Liver (tissue), 9 donors: Measurements from ENCODE around the gene ZSCAN2. TPM values are rescaled to one million over a fixed set of nuclear protein-coding genes. Genes with fewer than 3 reads are reported as not detected.

ENCODE experiments used
- DNase-seq: peaks from one replicate; pipeline ENCODE4 v3.0.0-alpha.2; 2017; ENCODE audit warnings: low spot score
- H3K27ac ChIP-seq, 2 donors: one replicate each; pipeline ENCODE4 v1.7.0; 2013; ENCODE audit warnings: inconsistent platforms in 2 of 2, low read length in 2 of 2, control low read depth in 1 of 2, low read depth in 1 of 2, mild to moderate bottlenecking in 1 of 2
- H3K27me3 ChIP-seq, 4 donors: one replicate each; pipeline versions ENCODE4 v1.6.1 to v1.7.0; 2013; ENCODE audit warnings: low read length in 3 of 4, inconsistent platforms in 1 of 4, mild to moderate bottlenecking in 1 of 4, moderate library complexity in 1 of 4; ENCODE audit not compliant: control insufficient read depth in 4 of 4, insufficient read depth in 4 of 4
- H3K36me3 ChIP-seq, 4 donors: one replicate each; pipeline versions ENCODE4 v1.6.1 to v1.7.0; 2013; ENCODE audit warnings: low read length in 3 of 4, mild to moderate bottlenecking in 3 of 4, low read depth in 1 of 4, moderate library complexity in 1 of 4; ENCODE audit not compliant: control insufficient read depth in 4 of 4, insufficient read depth in 3 of 4
- H3K4me1 ChIP-seq, 4 donors: one replicate each; pipeline versions ENCODE4 v1.6.1 to v1.7.0; 2013; ENCODE audit warnings: low read length in 3 of 4, mild to moderate bottlenecking in 3 of 4, moderate library complexity in 1 of 4; ENCODE audit not compliant: control insufficient read depth in 4 of 4, insufficient read depth in 4 of 4
- H3K4me3 ChIP-seq, 3 donors: one replicate each; pipeline versions ENCODE4 v1.6.1 to v1.7.0; 2013; ENCODE audit warnings: low read length in 3 of 3, control low read depth in 1 of 3, low read depth in 1 of 3, mild to moderate bottlenecking in 1 of 3
- H3K9ac ChIP-seq, 2 donors: one replicate each; pipeline ENCODE4 v1.7.0; 2013; ENCODE audit warnings: low read length in 2 of 2, mild to moderate bottlenecking in 2 of 2, moderate library complexity in 2 of 2, control low read depth in 1 of 2, low read depth in 1 of 2
- H3K9me3 ChIP-seq, 4 donors: one replicate each; pipeline versions ENCODE4 v1.6.1 to v1.7.0; 2013; ENCODE audit warnings: low read length in 3 of 4; ENCODE audit not compliant: control insufficient read depth in 4 of 4
- ATF3 ChIP-seq: IDR thresholded peaks from 2 replicates; pipeline ENCODE4 v1.6.1; 2016; ENCODE audit warnings: antibody characterized with exemption
- FOXA1 ChIP-seq: IDR thresholded peaks from 2 replicates; pipeline ENCODE4 v1.6.1; 2016; ENCODE audit warnings: antibody characterized with exemption
- FOXA2 ChIP-seq: IDR thresholded peaks from 2 replicates; pipeline ENCODE4 v1.6.1; 2016; ENCODE audit warnings: antibody characterized with exemption
- HNF4A ChIP-seq, 2 donors: conservative IDR thresholded peaks; 2 replicates each; pipeline ENCODE4 v1.6.1; 2016; ENCODE audit warnings: antibody characterized with exemption in 2 of 2, mild to moderate bottlenecking in 2 of 2
- REST ChIP-seq: IDR thresholded peaks from 2 replicates; pipeline ENCODE4 v1.6.1; 2016; ENCODE audit warnings: antibody characterized with exemption, mild to moderate bottlenecking
- RXRA ChIP-seq, 2 donors: IDR thresholded peaks; 2 replicates each; pipeline ENCODE4 v1.6.1; 2017 to 2018; ENCODE audit warnings: antibody characterized with exemption in 2 of 2, mild to moderate bottlenecking in 1 of 2
- SP1 ChIP-seq: IDR thresholded peaks from 2 replicates; pipeline ENCODE4 v1.6.1; 2018; ENCODE audit warnings: antibody characterized with exemption, mild to moderate bottlenecking
- TAF1 ChIP-seq: conservative IDR thresholded peaks from 2 replicates; pipeline ENCODE4 v1.6.1; 2016; ENCODE audit warnings: antibody characterized with exemption, mild to moderate bottlenecking
- YY1 ChIP-seq: IDR thresholded peaks from 2 replicates; pipeline ENCODE4 v1.6.1; 2016; ENCODE audit warnings: antibody characterized with exemption, mild to moderate bottlenecking
- WGBS: extraction: QIAGEN DNeasy Blood & Tissue Kit; methylation state at CpG from one replicate; pipeline ENCODE4 v1.1.7; 2013; 5-methylcytosine and 5-hydroxymethylcytosine counted together
- polyA plus RNA-seq, 2 donors: library from polyadenylated mRNA; stranded (reverse) in 1 of 2; unstranded in 1 of 2; fragments of 200-250 nt in 1 of 2; fragments of >200 nt in 1 of 2; fragmentation: Nextera tagmentation in 1 of 2; extraction: Ambion mirVana in 1 of 2; gene quantifications; one replicate each; pipeline versions ENCODE4 v1.2.1 to v1.2.3, GENCODE V29; 2013 to 2015
- total RNA-seq, 2 donors: library from RNA; depleted of rRNA; stranded (reverse); fragments of >200 nt; gene quantifications; one replicate each; pipeline ENCODE4 v1.2.3, GENCODE V29; 2014
- TF ChIP-seq, protein P1 (sequence below): IDR thresholded peaks from 2 replicates; pipeline ENCODE4 v1.6.1; 2016; ENCODE audit warnings: antibody characterized with exemption
- TF ChIP-seq, protein P2 (sequence below): fragments of 150-350 bp; IDR thresholded peaks from 2 replicates; pipeline ENCODE4 v1.5.1; 2017; ENCODE audit warnings: improper control_type of control experiment, low read depth, low read length; ENCODE audit not compliant: missing input control
- donor health status: healthy.
- donor health status: healthy.
- donor health status: healthy.
- donor health status: healthy.
- donor health status: healthy.

ZSCAN2 gene
- total and polyA plus RNA-seq, 4 donors, result 5.4 to 11.0 (median 7.9) TPM

GRCh38 chr15:84600331-84600686 lies 500 bp upstream of the ZSCAN2 start:
- Histone ChIP-seq H3K27me3 (no peaks in the 10 kb centered on the region), H3K36me3 (peaks cover 0 to 5% (median 2%) of the 10 kb centered on the region in 4 donors), H3K9ac (peak overlapping the region in 1 of 2 donors; percentile 86), H3K4me1 (peaks cover 1 to 28% (median 10%) of the 10 kb centered on the region in 4 donors), H3K9me3 (no peaks in the 10 kb centered on the region), H3K4me3 (peak overlapping the region; percentile 83 to 96 (median 90)), H3K27ac (peak overlapping the region; percentile 56 to 77)
- DNase-seq, result peak; percentile 80
- WGBS, result under 1% methylated on average over 20 of the region's 20 CpGs
- TF ChIP-seq HNF4A (conservative IDR thresholded peaks at IDR 0.05), result peak in 1 of 2 donors; percentile 12
- TF ChIP-seq, protein P1, sequence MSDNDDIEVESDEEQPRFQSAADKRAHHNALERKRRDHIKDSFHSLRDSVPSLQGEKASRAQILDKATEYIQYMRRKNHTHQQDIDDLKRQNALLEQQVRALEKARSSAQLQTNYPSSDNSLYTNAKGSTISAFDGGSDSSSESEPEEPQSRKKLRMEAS, result peak; percentile 88
- no peak for TF ChIP-seq ATF3
- TF ChIP-seq RXRA (IDR thresholded peaks at IDR 0.05), result no peak

- H3K27me3 ChIP-seq, result no peaks in the 10 kb centered on the region
- peaks cover 0 to 6% (median 4%) of the 10 kb centered on the region in 4 donors for H3K36me3 ChIP-seq
- no peak for TF ChIP-seq ATF3
- no peak for DNase-seq
- peaks cover 10 to 39% (median 19%) of the 10 kb centered on the region in 4 donors for H3K4me1 ChIP-seq
- H3K27ac ChIP-seq, result peak overlapping the region; percentile 56 to 76
- peak overlapping the region; percentile 83 to 96 (median 90) for H3K4me3 ChIP-seq
- WGBS, result 5% methylated on average over 6 of the region's 6 CpGs
- peak overlapping the region; percentile 36 to 86 for H3K9ac ChIP-seq
- H3K9me3 ChIP-seq, result no peaks in the 10 kb centered on the region
These were observed 688 bp downstream of the ZSCAN2 start for GRCh38 chr15:84601555-84601838.

- DNase-seq, result no peak
- no peak overlapping the region for H3K9ac ChIP-seq
- WGBS, result 96% methylated on average over 14 of the region's 14 CpGs
- no peak overlapping the region for H3K4me3 ChIP-seq
- H3K9me3 ChIP-seq, result no peaks in the 10 kb centered on the region
- peaks cover 14 to 53% (median 29%) of the 10 kb centered on the region in 4 donors for H3K4me1 ChIP-seq
- TF ChIP-seq FOXA2 (no peak), SP1 (no peak), RXRA (IDR thresholded peaks at IDR 0.05) (no peak), REST (no peak), FOXA1 (no peak), TAF1 (no peak), YY1 (no peak)
- TF ChIP-seq, protein P2, sequence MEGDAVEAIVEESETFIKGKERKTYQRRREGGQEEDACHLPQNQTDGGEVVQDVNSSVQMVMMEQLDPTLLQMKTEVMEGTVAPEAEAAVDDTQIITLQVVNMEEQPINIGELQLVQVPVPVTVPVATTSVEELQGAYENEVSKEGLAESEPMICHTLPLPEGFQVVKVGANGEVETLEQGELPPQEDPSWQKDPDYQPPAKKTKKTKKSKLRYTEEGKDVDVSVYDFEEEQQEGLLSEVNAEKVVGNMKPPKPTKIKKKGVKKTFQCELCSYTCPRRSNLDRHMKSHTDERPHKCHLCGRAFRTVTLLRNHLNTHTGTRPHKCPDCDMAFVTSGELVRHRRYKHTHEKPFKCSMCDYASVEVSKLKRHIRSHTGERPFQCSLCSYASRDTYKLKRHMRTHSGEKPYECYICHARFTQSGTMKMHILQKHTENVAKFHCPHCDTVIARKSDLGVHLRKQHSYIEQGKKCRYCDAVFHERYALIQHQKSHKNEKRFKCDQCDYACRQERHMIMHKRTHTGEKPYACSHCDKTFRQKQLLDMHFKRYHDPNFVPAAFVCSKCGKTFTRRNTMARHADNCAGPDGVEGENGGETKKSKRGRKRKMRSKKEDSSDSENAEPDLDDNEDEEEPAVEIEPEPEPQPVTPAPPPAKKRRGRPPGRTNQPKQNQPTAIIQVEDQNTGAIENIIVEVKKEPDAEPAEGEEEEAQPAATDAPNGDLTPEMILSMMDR, result no peak
- H3K27ac ChIP-seq, result no peak overlapping the region
- H3K36me3 ChIP-seq, result peaks cover 0 to 6% (median 4%) of the 10 kb centered on the region in 4 donors
- no peaks in the 10 kb centered on the region for H3K27me3 ChIP-seq
These were observed 3.0 kb downstream of the ZSCAN2 start for GRCh38 chr15:84603630-84604379.
